NK-92 (cell line): ENCODE results near the gene DNAJA2.
"Not testable (repeated sequence)": the region's sequence is repeated elsewhere in the genome, so short reads cannot be mapped to it uniquely, and the experiment has no call there.

Experiments used
- DNase-seq: peaks from one replicate; lab custom pipeline; 2025; ENCODE audit not compliant: unreplicated experiment; lab: John Stamatoyannopoulos, UW

The DNAJA2 gene

DNA sequence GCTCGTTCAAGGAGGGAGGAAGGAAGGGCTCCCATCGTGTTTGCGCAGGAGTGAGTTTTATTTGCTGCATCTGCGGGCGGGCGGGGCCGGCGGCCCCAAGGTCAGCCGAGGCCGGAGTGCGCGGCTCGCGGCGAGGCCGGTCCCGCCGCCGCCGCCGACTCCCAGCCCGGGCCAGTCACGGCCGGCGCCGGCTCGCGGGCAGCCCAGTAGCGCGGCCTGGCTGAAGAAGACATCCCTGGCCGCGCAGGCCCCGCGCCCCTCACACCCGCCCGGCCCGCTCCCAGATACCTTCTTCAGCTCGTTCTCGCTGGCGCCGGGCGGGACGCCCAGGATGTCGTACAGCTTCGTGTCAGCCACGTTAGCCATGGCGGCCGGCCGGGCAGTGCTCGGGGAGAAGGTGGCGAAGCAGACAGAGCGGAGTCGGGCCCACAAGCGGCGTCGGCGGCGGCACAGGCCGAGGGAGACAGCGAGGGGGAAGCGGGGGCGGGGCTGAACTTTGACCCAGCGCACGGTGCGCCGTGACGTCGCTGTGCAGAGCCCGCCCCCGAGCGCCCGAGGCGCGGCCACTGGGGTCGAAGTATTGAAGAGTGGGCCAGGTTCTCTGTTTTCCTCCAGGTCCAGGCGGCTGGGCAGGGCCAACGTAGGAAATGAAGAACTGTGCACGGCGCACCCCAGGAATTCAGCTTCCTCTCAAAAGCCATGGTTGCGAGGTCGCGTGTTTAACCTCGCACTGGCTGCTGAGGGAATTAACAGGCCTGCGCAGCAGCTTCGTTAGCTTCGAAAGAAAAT is at the start of gene DNAJA2:
TSS of gene DNAJA2 (minus strand) at position 468 of the 789 bp plus-strand sequence. CDS start at position 366, 102 bp downstream.
- DNase-seq = peak; percentile 26

DNA sequence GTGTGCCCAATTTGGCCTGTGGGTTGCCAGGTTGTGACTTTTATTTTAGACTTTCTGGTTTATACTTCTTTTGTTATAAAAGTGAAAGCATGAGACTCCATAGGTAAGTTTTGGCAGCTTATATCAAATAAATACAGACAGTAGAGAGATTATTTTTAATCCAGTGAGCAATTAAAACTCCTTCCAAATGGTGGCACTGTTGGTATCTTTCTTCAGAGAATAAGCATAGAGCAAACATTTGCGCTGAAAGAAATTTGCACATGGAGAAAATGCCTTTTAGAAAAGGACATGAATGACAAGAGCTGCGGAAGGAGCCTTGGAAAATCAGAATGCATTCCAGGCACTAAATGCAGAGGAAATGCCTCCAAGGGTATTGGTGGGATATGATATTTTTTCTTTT is 46.1 kb upstream of the DNAJA2 start:
- DNase-seq = no peak

DNA sequence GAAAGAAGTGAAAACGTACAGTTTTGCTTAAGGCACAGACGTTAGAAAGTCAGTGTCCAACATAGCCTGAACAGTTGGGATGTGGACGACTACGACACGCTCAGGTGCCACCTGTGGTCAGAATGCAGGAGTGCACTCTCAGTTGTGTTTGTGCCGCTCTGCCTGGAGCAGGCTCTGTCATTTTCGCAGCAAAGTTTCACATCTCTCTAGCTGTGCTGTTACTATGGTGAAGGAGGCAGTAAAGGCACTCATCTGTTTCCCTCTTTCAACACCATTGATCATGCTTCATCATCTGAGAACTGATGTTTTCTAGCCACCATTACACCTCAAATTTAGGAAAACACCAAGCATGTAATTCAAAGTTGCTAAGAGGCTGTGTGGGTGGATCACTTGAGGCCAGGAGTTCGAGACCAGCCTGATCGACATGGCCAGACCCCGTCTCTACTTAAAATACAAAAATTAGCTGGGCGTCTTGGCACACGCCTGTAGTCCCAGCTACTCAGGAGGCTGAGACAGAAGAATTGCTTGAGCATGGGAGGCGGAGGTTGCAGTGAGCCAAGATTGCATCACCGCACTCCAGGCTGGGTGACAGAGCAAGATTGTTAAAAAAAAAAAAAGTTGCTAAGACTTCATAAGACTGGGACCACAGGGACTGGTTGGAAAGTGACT is 44.9 kb upstream of the DNAJA2 start:
- DNase-seq = no peak

DNA sequence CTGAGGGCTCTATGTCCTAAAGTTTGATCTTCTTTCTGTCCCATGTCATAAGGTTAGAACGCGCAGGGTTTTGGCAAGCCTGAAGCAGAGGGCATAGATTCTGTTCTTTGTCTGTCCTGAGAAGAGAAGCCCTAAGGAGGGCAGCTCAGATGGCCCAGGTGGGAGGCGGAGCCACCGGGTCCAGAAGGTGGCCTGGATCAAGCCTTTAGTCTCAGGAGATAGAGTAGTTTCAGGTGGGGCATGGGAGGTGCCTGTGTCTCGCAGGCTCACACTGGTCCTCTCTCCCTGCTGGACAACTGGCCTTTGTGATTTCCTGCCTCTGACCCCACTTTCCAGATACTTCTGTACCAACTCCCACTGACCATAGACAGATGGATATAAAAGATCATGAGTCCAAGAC is 44.2 kb upstream of the DNAJA2 start:
- DNase-seq = no peak

DNA sequence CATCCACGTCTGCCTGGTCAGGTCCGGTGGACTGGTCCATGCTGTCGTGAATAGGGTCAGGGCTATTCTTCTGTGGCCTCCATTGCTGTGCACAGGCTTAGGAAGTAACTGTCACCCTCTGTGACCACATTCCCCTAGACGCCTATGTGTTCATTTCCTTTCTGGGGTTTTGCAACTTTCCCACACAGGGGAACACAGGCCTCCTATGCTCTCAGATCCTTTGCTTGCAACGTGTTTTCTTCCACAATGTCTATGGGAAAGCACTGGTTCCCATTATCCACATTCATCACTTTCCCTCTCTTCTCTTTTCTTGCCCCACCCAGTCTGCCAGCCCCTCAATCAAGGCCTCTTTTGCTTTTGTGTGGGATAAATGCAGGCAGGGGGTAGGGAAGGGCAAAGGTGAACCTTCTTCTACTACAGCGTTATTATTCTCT is 43.2 kb upstream of the DNAJA2 start:
- DNase-seq = no peak

DNA sequence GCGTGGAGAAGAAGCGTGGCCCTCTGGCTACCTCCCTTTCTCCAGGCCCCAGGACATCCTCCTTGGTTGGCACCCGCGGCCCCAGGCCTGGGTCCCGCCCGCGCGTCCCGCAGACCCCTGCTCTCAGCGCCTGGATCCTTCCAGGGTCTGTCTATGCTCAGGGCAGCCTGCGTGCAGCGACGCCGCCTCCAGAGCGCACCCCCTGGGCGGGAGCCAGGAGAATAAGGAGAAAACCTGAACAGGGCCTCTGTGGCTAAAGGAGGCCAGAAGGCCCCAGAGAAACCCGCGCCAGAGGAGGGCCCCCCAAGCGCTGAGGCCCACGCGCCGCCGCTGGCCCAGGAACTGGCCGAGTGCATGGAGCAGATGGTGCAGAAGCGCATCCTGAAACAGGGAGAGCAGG is 40.4 kb upstream of the DNAJA2 start:
- DNase-seq = no peak

DNA sequence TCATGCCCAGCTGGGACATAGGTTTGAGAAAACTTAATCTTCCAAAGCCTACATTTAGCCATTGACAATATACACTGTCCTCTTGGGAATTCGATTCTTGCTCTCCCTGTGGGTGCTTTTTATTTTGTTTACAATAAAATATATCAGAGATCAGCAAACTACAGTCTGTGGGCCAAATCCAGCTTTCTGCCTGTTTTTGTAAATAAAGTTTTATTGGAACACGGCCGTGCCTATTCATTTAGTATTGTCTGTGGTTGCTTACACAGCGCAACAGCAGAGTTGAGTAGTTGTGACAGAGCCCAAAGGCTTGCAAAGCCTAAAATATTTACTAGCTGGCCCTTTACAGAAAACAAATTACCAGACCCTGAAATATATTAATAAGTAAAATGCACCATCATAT is 39.7 kb upstream of the DNAJA2 start:
- no peak for DNase-seq

DNA sequence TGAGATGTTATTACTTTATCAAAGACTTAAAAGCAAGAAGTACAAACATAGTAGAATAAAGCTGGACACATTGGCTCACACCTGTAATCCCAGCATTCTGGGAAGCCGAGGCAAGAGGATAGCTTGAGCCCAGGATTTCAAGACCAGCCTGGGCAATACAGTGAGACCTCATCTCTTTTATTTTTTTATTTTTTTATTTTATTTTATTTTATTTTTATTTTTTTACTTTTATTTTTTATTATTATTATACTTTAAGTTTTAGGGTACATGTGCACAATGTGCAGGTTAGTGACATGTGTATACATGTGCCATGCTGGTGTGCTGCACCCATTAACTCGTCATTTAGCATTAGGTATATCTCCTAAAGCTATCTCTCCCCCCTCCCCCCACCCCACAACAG is 37.3 kb upstream of the DNAJA2 start:
- DNase-seq = not testable (repeated sequence)

DNA sequence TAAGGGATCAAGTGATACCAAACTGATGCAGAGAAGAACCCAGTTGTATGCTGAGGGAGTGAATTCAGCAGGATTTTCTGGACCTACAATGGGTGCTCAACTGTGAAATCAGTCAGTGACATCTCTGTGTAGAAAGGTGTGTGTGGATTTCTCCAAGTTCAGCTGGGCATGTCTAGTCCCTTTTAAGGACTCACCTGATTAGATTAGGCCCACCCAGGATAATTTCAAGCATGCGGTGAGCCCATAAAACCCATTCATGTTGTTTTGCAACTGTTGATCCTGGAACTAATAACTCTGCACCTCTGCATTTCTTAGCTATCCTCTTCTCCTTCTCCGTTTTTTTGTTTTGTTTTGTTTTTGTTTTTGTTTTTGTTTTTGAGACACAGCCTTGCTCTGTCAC is 35.1 kb upstream of the DNAJA2 start:
- DNase-seq = no peak

DNA sequence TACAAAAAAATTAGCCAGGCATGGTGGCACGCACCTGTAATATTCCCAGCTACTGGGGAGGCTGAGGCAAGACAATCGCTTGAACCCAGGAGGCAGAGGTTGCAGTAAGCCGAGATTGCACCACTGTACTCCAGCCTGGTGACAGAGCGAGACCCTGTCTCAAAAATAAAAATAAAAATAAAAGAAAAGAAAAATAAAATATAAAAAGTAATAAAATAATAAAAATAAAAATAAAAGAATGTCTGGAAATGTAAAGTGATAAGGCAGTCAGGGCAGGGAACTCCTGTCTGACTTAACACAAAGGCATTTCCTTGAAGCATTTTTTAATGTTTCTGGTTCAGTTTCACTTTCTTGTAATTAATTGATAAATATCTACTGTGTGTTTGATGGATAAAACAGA is 34.7 kb upstream of the DNAJA2 start:
- no peak for DNase-seq

DNA sequence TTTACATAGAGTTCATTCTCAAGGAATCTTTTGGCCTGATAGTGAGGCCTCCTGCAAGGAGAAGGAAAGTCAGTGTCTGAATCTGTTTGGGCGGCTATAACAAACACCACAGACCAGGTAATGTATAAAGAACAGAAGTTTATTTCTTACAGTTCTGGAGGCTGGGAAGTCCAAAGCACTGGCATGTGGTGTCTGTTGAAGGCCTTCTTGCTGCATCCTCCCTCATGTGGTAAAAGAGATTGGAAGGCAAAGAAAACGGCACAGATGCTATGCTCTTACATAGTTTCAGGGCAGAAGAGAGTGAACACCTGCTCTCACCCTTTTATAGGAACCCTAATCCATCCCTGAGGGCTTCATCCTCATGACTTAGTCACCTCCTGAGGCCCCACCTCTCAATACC is 31.2 kb upstream of the DNAJA2 start:
- no peak for DNase-seq

DNA sequence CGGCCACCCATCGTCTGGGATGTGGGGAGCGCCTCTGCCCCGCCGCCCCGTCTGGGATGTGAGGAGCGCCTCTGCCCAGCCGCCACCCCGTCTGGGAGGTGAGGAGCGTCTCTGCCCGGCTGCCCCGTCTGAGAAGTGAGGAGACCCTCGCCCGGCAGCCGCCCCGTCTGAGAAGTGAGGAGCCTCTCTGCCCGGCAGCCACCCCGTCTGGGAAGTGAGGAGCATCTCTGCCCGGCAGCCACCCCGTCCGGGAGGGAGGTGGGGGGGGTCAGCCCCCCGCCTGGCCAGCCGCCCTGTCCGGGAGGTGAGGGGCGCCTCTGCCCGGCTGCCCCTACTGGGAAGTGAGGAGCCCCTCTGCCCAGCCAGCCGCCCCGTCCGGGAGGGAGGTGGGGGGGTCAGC is 26.6 kb upstream of the DNAJA2 start:
- not testable (repeated sequence) for DNase-seq

DNA sequence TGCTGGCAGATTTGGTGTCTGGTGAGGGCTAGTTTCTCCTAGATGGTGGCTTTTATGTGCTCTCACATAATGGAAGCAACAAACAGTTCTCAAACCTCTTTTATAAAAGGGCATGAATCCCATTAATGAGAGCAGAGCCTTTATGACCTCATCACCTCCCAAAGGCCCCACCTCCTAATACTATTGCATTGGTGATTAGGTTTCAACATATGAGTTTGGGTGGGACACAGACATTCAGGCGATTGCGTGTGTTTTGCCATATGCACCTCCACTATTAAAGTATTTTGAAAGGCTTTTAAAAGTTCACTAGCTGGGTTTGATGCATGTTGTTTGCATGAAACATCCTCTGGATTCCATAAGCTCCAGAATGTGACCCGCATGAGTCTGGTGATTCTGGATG is 24.4 kb upstream of the DNAJA2 start:
- no peak for DNase-seq

DNA sequence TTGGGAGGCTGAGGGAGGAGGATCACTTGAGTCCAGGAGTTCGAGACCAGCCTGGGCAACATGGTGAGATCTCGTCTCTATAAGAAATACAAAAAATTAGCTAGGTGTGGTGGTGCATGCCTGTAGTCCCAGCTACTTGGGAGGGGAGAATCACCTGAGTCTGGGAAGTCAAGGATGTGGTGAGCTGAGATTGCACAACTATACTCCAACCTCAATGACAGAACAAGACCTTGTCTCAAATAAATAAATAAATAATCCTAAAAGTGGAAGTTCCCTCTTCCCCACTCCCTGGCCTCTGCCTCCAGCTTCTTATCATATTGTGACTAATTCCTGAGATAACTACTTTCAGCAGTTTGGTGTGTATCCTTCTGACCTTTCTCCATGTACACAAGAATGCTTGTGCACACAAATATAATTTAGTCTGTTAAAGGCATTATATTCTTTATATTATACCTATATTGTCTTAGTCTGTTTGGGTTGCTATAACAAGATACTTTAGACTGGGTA is 23.5 kb upstream of the DNAJA2 start:
- DNase-seq = no peak

DNA sequence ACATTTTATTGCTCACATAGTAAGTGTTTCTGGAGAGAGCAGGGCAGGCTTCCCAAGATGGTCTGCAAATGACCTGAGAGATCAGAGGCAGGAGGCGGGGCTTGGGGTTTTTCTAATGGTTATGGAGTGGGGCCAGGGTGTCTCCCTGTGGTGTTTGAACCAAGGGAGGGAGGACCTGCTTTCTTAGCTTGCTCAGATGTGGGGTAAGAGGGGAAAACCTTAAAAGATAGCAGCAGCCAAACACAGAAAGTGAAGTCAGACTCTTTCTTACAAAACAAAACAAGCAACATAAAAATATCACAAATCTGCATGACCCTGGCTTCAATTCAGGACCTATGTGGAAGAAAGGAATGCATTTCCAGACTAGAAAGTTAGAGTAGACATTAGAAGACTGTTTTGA is 22.9 kb upstream of the DNAJA2 start:
- DNase-seq = no peak

DNA sequence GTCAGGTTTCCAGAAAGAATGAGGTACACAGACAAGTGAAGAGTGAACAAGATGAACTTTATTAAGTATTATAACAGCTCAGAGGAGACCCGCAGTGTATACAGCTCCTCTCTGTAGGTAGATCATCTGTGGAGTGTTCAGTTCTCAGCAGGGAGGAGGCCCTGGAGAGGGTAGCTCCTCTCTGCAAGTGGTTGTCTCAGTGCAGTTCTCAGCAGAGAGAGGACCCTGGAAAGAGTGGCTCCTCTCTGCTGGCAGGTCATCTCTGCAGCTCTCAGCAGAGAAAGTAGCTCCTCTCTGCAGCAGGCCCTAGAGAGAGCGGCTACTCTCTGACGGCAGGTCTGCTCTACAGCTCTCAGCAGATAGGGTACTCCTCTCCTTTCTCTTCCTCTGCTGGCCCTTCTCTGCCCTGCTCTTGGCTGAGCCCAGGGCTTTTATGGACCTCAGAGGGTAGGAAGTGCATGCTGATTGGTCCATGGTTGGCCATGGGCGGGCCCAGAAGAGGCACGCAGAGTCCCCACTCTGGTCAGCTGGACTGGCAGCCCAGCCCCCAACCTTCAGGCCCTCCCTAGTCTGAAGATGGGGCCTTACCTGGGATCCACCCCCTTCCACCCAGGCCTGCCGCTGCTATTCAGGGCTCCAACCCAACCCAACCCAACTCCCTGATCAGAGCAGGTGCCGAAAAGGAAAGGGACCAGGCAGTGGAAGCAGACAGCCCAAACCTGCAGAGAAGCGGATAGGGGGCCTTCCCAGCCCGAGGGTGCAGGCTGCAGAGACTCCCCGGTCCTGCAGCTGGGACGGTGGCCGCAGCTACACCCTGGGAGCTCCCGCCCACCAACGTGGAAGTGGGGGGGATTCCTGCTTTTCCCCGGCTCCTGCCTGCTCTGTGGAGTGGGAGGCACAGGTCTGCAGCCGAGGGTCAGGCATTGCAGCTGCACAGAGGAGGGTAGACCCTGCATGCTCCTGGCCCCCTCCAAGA is 18.5 kb upstream of the DNAJA2 start:
- no peak for DNase-seq

DNA sequence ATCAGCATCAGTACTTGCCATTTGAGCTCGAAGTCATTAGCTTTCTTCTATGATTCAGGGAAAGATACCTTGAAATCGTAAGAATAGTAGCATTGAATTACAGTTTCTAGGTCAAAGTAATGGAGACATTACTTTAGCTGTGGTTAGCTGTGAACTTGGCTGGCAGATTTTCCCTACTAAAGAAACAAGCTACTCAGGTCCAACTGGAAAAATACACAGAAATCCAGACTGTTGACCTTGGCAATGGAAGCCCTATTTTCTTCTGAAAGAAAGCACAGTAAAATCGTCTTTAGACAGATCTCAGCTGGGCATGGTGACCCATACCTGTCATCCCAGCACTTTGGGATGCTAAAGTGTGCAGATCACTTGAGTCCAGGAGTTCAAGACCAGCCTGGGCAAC is 13.4 kb upstream of the DNAJA2 start:
- no peak for DNase-seq

DNA sequence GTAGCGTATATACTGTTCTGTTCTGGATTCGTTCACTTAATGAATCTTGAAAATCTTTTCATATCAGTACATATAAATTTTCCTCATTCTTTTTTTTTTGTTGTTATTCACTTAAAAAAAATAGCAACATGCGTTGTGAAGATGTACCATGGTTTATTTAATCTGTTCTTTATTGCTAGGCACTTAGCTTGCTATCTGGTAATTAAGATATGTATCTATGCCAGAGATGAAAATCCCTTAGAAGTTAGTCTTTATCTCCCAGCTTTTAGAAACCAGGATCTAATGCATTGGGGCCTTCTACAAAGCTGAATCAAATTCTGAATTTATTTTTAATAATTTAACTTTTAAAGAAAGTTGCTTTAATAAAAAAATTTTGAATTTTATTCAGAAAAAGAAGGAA is 13.0 kb upstream of the DNAJA2 start:
- no peak for DNase-seq

DNA sequence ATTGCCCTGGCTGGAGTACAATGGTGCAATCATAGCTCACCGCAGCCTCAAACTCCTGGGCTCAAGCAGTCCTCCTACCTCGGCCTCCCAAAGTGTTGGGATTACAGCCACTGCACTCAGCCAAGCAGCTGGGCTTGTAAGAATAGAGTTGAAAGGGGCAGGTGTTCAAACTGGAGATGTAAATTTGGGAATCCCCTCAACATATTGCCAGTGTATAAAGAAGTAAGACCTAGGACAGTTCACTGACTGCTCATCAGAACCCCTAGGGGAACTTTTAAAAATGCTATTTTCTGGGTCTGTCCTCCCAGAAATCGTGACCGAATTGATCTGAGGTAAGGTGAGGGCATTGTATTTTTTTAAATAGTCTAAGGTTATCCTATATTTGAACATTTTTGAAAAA is 8.9 kb upstream of the DNAJA2 start:
- no peak for DNase-seq

DNA sequence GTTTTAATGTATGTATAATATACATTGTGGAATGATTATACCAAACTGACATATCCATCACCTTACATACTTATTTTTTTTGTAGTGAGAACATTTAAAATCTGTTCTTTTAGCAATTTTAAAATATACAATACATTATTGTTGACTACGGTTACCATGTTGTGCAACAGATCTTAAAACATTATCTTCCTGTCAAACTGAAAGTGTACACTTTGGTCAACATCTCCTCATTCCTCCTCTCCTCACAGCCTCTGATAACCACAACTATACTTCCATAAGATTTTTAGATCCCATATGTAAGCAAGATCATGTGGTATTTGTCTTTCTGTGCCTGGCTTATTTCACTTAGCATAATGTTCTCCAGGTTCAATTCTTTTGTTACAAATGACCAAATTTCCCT is 7.5 kb upstream of the DNAJA2 start:
- DNase-seq = no peak

DNA sequence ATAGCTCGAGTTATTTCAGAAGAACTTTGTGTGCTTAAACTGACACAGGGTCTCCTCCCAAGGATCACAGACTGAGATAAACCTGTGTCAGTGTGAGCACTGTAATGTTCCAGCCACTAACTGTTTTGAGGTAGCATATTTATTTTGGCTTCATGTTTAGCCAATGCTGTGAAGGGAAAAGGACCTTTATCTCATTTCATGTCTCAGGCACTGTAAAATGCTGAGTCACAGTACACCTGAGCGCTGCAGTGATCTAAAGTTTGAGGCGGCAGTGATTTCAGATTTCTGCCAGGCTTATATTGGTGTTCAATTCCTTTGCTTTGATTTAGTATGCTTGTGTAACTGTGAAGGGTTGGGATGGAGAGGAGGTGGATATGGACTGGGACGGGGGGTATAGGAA is 3.1 kb upstream of the DNAJA2 start:
- no peak for DNase-seq
